Uterus (tissue), 4 donors: Measurements from ENCODE around the gene ECHDC1. TPM values are rescaled to one million over a fixed set of nuclear protein-coding genes. Genes with fewer than 3 reads are reported as not detected.

Experiments used
- DNase-seq, 2 donors: peaks; one replicate each; pipeline ENCODE4 v3.0.0-alpha.2; 2019 to 2020
- H3K27ac ChIP-seq, 2 donors: fragments of 200-600 bp; sonication (generic); 1 replicate in 1 of 2; 2 replicates in 1 of 2; pipeline ENCODE4 v1.5.1; 2016 to 2018
- H3K27me3 ChIP-seq, 2 donors: fragments of 200-600 bp; sonication (generic); one replicate each; pipeline ENCODE4 v1.5.1; 2018 to 2019; ENCODE audit warnings: control low read depth in 1 of 2
- H3K36me3 ChIP-seq, 2 donors: fragments of 200-600 bp; sonication (generic); one replicate each; pipeline ENCODE4 v1.5.1; 2019; ENCODE audit warnings: control low read depth in 1 of 2
- H3K4me1 ChIP-seq, 2 donors: fragments of 200-600 bp; sonication (generic); one replicate each; pipeline ENCODE4 v1.5.1; 2018 to 2019; ENCODE audit warnings: control low read depth in 1 of 2
- H3K4me3 ChIP-seq, 2 donors: fragments of 200-600 bp; sonication (generic); 1 replicate in 1 of 2; 2 replicates in 1 of 2; pipeline ENCODE4 v1.5.1; 2018 to 2019; ENCODE audit warnings: mild to moderate bottlenecking in 1 of 2
- H3K9me3 ChIP-seq, 2 donors: fragments of 200-600 bp; sonication (generic); one replicate each; pipeline ENCODE4 v1.5.1; 2019; ENCODE audit warnings: control low read depth in 1 of 2
- POLR2A ChIP-seq, 2 donors: fragments of 450-650 bp; IDR thresholded peaks; one replicate each; pipeline ENCODE4 v1.6.1; 2016; ENCODE audit warnings: antibody characterized with exemption in 2 of 2, mild to moderate bottlenecking in 1 of 2, moderate library complexity in 1 of 2
- intact Hi-C: fragments of 100-400 bp; cut with DNase I; formaldehyde crosslinking; loops from one replicate; pipeline ENCODE4 v1.15.1; 2023; ENCODE audit warnings: low total_unique reads
- total RNA-seq, 4 donors: library from RNA; depleted of rRNA in 3 of 4; stranded (reverse); fragments of >200 nt in 3 of 4; gene quantifications; one replicate each; pipeline versions ENCODE4 v1.1.0 to v1.2.4, GENCODE V29; 2014 to 2023
- TF ChIP-seq, protein P1 (sequence below), 4 experiments: fragments of 200-600 bp in 2 of 4; fragments of 450-650 bp in 2 of 4; sonication (generic) in 2 of 4; IDR thresholded peaks; one replicate each; pipeline ENCODE4 v1.5.1; 2016 to 2019; ENCODE audit warnings: antibody characterized with exemption in 4 of 4, mild to moderate bottlenecking in 2 of 4, moderate library complexity in 1 of 4
- donor health status: DM: yes; HTN: yes; CAD: no.

The ECHDC1 gene
- total RNA-seq, 4 donors from 2014 or later = 7.4 to 109 (median 18.5) TPM

DNA sequence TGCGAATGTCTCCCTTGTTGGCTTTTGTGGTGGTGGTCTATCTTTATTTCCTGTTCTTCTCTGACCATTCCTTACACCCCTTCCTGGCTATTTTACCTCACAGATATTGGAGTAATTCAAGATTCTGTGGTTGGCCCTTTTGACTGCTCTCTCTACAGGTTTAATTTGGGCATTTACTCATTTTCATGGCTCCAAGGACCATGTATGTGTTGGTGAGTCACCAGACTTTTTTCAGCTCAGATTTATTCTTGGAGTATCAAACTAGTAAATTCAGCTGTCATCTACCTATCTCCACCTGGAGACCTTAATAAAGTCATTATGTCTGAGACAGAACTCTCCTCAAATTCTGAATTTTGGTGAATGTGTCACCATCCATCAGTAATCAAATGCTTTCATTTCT, 61.2 kb downstream of the ECHDC1 start:
- Histone ChIP-seq H3K27ac (no peak overlapping the region), H3K4me1 (no peaks in the 10 kb centered on the region), H3K27me3 (no peaks in the 10 kb centered on the region), H3K9me3 (no peaks in the 10 kb centered on the region), H3K36me3 (no peaks in the 10 kb centered on the region), H3K4me3 (no peak overlapping the region)
- intact Hi-C loops = no loop called here
- TF ChIP-seq POLR2A (IDR thresholded peaks at IDR 0.05) = no peak
- TF ChIP-seq, protein P1, sequence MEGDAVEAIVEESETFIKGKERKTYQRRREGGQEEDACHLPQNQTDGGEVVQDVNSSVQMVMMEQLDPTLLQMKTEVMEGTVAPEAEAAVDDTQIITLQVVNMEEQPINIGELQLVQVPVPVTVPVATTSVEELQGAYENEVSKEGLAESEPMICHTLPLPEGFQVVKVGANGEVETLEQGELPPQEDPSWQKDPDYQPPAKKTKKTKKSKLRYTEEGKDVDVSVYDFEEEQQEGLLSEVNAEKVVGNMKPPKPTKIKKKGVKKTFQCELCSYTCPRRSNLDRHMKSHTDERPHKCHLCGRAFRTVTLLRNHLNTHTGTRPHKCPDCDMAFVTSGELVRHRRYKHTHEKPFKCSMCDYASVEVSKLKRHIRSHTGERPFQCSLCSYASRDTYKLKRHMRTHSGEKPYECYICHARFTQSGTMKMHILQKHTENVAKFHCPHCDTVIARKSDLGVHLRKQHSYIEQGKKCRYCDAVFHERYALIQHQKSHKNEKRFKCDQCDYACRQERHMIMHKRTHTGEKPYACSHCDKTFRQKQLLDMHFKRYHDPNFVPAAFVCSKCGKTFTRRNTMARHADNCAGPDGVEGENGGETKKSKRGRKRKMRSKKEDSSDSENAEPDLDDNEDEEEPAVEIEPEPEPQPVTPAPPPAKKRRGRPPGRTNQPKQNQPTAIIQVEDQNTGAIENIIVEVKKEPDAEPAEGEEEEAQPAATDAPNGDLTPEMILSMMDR (IDR thresholded peaks at IDR 0.05) = no peak
- DNase-seq = no peak

DNA sequence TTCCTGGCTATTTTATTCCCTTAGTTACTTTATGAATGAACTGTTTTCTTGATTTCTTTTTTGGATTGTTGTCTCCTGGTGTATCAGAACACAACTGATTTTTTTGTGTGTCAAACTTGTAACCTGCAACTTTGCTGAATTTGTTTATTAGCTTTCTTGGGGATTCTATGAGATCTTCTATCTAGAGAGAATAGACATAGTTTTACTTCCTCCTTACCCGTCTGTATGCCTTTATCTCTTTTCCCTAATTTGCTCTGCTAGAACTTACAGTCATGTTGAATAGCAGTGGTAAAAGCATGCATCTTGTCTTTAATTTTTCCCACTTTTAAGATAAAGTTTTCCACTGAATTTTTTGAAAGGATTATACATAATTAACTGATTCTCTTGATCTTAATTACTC, 63.6 kb downstream of the ECHDC1 start:
- DNase-seq = no peak
- TF ChIP-seq POLR2A (IDR thresholded peaks at IDR 0.05) = no peak
- TF ChIP-seq, protein P1 (IDR thresholded peaks at IDR 0.05) = no peak
- Histone ChIP-seq H3K4me3 (no peak overlapping the region), H3K4me1 (no peaks in the 10 kb centered on the region), H3K27ac (no peak overlapping the region), H3K36me3 (no peaks in the 10 kb centered on the region), H3K27me3 (no peaks in the 10 kb centered on the region), H3K9me3 (no peaks in the 10 kb centered on the region)
- intact Hi-C loops = no loop called here

DNA sequence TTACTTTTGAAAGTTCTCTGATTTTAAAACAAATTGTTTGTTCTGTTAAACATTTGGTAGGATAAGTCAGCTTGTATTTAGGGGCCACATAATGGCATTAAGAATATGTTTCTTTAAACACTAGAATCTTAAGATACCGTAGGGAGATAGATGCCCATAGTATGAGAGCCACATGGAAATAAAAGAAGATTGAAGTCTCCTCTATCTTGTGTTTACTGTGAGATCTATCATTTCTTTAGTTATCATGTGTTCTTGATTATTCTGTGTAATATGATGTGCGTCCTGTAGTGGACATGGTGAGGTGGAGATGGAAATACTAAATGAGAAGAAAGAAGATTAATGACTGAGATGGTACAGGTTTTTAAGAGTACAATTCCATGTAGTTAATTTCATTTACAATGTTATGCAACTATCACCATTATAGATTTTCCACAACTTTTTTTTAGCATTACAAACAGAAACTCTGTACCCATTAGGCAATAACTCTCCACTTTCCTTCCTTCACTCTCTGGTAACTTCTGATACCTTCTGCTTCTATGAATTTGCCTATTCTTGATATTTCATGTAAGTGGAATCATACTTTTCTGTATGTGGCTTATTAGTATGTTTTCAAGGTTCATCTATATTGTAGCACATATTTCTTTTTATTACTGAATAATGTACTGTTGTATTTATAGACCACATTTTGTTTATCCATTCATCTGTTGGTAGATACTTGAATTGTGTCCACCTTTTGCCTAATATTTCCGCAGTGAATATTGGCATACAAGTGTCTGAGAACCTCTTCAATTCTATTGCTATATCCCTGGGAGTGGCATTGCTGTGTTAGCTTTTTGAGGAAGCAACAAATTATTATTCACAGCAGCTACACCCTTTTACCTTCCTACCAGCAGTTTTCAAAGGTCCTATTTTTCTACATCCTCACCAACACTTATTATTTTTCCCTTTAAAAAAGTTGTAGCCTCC, 65.2 kb downstream of the ECHDC1 start:
- intact Hi-C loops = no loop called here
- Histone ChIP-seq H3K27ac (no peak overlapping the region), H3K4me1 (no peaks in the 10 kb centered on the region)

DNA sequence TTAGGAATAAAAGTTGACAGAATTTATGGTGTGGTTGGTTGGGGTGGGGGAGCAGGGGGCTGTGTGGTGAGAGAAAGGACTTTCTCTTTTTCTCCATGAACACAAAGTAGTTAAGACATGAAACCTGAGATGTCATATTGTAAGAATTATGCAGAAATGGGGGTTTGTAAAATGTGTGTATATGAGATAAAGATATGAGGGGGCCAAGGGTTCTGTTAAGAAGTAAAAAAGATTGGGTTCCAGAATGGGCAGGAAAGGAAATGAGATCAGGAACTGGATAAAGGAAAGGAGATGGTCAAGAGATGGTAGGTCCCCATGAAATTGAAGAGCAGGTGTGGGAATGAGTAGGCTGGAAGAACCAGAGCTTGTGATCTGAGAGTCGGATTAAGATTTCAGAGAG, 67.1 kb downstream of the ECHDC1 start:
- no peak overlapping the region for H3K27ac ChIP-seq
- no peaks in the 10 kb centered on the region for H3K27me3 ChIP-seq
- intact Hi-C loops = no loop called here
- no peak for DNase-seq
- no peak overlapping the region for H3K4me3 ChIP-seq
- TF ChIP-seq, protein P1 (IDR thresholded peaks at IDR 0.05) = no peak
- TF ChIP-seq POLR2A (IDR thresholded peaks at IDR 0.05) = no peak
- H3K36me3 ChIP-seq = no peaks in the 10 kb centered on the region
- no peaks in the 10 kb centered on the region for H3K4me1 ChIP-seq
- H3K9me3 ChIP-seq = no peaks in the 10 kb centered on the region

More for the DNA sequence above, 65.2 kb downstream of the ECHDC1 start:
- H3K27me3 ChIP-seq = no peaks in the 10 kb centered on the region
- no peaks in the 10 kb centered on the region for H3K36me3 ChIP-seq
- no peaks in the 10 kb centered on the region for H3K9me3 ChIP-seq
- no peak for DNase-seq
- no peak overlapping the region for H3K4me3 ChIP-seq
- TF ChIP-seq, protein P1 (IDR thresholded peaks at IDR 0.05) = no peak
- no peak for TF ChIP-seq POLR2A (IDR thresholded peaks at IDR 0.05)

DNA sequence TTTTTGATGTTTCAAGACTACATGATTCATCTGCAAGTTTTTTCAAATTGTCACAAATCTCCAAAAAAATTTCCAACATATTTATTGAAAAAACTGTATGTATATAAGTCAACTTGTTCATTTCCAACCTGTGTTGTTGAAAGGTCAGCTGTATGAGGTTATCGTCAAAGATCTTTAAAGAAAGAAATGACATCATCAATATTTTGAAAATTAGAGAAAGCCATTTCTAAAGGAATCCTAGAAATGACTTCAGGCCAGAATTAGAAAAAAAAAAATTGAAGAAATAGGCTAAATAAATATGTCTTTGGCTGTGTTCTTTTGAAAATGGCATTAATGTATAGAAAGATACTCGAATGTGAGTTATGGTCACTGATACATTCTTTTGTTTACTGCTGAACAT, 69.9 kb downstream of the ECHDC1 start:
- Histone ChIP-seq H3K27me3 (no peaks in the 10 kb centered on the region), H3K27ac (no peak overlapping the region), H3K4me3 (no peak overlapping the region), H3K36me3 (no peaks in the 10 kb centered on the region), H3K4me1 (no peaks in the 10 kb centered on the region), H3K9me3 (no peaks in the 10 kb centered on the region)
- DNase-seq = no peak
- intact Hi-C loops = no loop called here
- TF ChIP-seq, protein P1 (IDR thresholded peaks at IDR 0.05) = no peak
- TF ChIP-seq POLR2A (IDR thresholded peaks at IDR 0.05) = no peak
